ENCODE results near the gene ADAMTS16. TPM values are rescaled to one million over a fixed set of nuclear protein-coding genes. Genes with fewer than 3 reads are reported as not detected.

Gene ADAMTS16
- total RNA-seq, 1 experiment from 2014 or later: 30.1 TPM

GRCh38 chr5:5100635-5101034, 39.5 kb upstream of the ADAMTS16 start (continued):
- TF ChIP-seq AR (CRISPR knock-in tag; IDR thresholded peaks at IDR 0.05) (no peak), NFE2L1 (CRISPR knock-in tag; IDR thresholded peaks at IDR 0.05) (no peak), ATF6 (CRISPR knock-in tag; IDR thresholded peaks at IDR 0.05) (no peak), MXD4 (CRISPR knock-in tag; IDR thresholded peaks at IDR 0.05; ENCODE audit: borderline replicate concordance) (no peak), ZSCAN18 (CRISPR knock-in tag; IDR thresholded peaks at IDR 0.05) (no peak), ZNF671 (CRISPR knock-in tag; IDR thresholded peaks at IDR 0.05) (no peak), TEAD4 (CRISPR knock-in tag; IDR thresholded peaks at IDR 0.05) (no peak), IRF1 (CRISPR knock-in tag; IDR thresholded peaks at IDR 0.05) (no peak)

GRCh38 chr5:5101676-5102075, 38.5 kb upstream of the ADAMTS16 start:
- no peak for DNase-seq (ENCODE audit: low spot score)
- TF ChIP-seq GTF2I (CRISPR knock-in tag; conservative IDR thresholded peaks at IDR 0.05) (no peak), OVOL2 (CRISPR knock-in tag; IDR thresholded peaks at IDR 0.05; ENCODE audit: borderline replicate concordance) (no peak), AR (CRISPR knock-in tag; IDR thresholded peaks at IDR 0.05) (no peak), USF2 (CRISPR knock-in tag; IDR thresholded peaks at IDR 0.05) (no peak), ZNF138 (CRISPR knock-in tag; conservative IDR thresholded peaks at IDR 0.05) (no peak), NFATC4 (CRISPR knock-in tag; IDR thresholded peaks at IDR 0.05) (no peak), ELF4 (CRISPR knock-in tag; IDR thresholded peaks at IDR 0.05; ENCODE audit: low read depth) (no peak), ZMAT4 (CRISPR knock-in tag; IDR thresholded peaks at IDR 0.05) (no peak), ZNF281 (CRISPR knock-in tag; IDR thresholded peaks at IDR 0.05) (no peak)
- Mint-ChIP-seq H3K9me3 (peaks cover 23% of the 10 kb centered on the region), H3K27ac (no peak overlapping the region), H3K27me3 (ENCODE audit: low read depth) (no peaks in the 10 kb centered on the region), H3K4me1 (no peaks in the 10 kb centered on the region), H3K4me3 (no peak overlapping the region), H3K36me3 (peaks cover 9% of the 10 kb centered on the region)
- ChIA-PET CTCF (no interaction called here), POLR2A (no interaction called here)
- no peak for ATAC-seq

All from WTC11 (cell line).